Keratinocyte (primary cell): ENCODE data around the gene AP1M1.

Source experiments
- CTCF ChIP-seq, 3 experiments: IDR thresholded peaks in 1 of 3; conservative IDR thresholded peaks in 1 of 3; optimal IDR thresholded peaks in 1 of 3; 2 replicates in 2 of 3; 3 replicates in 1 of 3; pipeline versions ENCODE3 to v1.5.1; 2011; ENCODE audit warnings: low read length in 3 of 3, mild to moderate bottlenecking in 3 of 3, moderate library complexity in 2 of 3, control low read depth in 1 of 3, inconsistent platforms in 1 of 3; ENCODE audit not compliant: insufficient read depth in 2 of 3; ENCODE audit errors: extremely low read depth in 1 of 3
- EZH2 ChIP-seq: IDR thresholded peaks from one replicate; pipeline ENCODE4 v1.6.1; 2012; ENCODE audit warnings: inconsistent platforms, mild to moderate bottlenecking, low read length, moderate library complexity

GRCh38 chr19:16206637-16207036 is 8.9 kb downstream of the AP1M1 start:
- TF ChIP-seq CTCF (optimal IDR thresholded peaks at IDR 0.05 in 1 of 3, IDR thresholded peaks at IDR 0.05 in 1 of 3, conservative IDR thresholded peaks at IDR 0.05 in 1 of 3; ENCODE audit: extremely low read depth in 1 of 3, insufficient read depth in 2 of 3, low read length in 3 of 3) (no peak), EZH2 (no peak)
